ENCODE measurements around the gene PODXL. TPM values are rescaled to one million over a fixed set of nuclear protein-coding genes. Genes with fewer than 3 reads are reported as not detected.

Gene PODXL
- total and polyA plus RNA-seq, 8 donors = 23.0 to 71.5 (median 35.9) TPM

GRCh38 chr7:131504157-131504899 lies 52.1 kb downstream of the PODXL start:
- intact Hi-C loops (cut with DNase I) = loop anchor here in 1 of 3 donors (10.0 kb wide), 1 partner anchor 150 kb away; no protein-coding TSS in a partner anchor

GRCh38 chr7:131503639-131504038 lies 52.8 kb downstream of the PODXL start:
- H3K27ac ChIP-seq = no peak overlapping the region
- WGBS, 2 donors = 47 to 53% methylated on average over 6 of the region's 6 CpGs
- FAIRE-seq = no peak

More at GRCh38 chr7:131504157-131504899, 52.1 kb downstream of the PODXL start:
- TF ChIP-seq, protein P1, sequence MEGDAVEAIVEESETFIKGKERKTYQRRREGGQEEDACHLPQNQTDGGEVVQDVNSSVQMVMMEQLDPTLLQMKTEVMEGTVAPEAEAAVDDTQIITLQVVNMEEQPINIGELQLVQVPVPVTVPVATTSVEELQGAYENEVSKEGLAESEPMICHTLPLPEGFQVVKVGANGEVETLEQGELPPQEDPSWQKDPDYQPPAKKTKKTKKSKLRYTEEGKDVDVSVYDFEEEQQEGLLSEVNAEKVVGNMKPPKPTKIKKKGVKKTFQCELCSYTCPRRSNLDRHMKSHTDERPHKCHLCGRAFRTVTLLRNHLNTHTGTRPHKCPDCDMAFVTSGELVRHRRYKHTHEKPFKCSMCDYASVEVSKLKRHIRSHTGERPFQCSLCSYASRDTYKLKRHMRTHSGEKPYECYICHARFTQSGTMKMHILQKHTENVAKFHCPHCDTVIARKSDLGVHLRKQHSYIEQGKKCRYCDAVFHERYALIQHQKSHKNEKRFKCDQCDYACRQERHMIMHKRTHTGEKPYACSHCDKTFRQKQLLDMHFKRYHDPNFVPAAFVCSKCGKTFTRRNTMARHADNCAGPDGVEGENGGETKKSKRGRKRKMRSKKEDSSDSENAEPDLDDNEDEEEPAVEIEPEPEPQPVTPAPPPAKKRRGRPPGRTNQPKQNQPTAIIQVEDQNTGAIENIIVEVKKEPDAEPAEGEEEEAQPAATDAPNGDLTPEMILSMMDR (IDR thresholded peaks at IDR 0.05) = no peak
- Histone ChIP-seq H3K9me3 (no peaks in the 10 kb centered on the region), H3K4me3 (no peak overlapping the region), H3K27me3 (no peaks in the 10 kb centered on the region), H3K27ac (no peak overlapping the region), H3K4me1 (peaks cover 0 to 5% (median 0%) of the 10 kb centered on the region in 3 donors), H3K36me3 (peaks cover 0 to 40% (median 0%) of the 10 kb centered on the region in 3 donors)
- 85 to 87% methylated on average over 14 of the region's 14 CpGs for WGBS, 2 donors
- ATAC-seq = no peak
- no peak for FAIRE-seq
- no peak for DNase-seq

DNA sequence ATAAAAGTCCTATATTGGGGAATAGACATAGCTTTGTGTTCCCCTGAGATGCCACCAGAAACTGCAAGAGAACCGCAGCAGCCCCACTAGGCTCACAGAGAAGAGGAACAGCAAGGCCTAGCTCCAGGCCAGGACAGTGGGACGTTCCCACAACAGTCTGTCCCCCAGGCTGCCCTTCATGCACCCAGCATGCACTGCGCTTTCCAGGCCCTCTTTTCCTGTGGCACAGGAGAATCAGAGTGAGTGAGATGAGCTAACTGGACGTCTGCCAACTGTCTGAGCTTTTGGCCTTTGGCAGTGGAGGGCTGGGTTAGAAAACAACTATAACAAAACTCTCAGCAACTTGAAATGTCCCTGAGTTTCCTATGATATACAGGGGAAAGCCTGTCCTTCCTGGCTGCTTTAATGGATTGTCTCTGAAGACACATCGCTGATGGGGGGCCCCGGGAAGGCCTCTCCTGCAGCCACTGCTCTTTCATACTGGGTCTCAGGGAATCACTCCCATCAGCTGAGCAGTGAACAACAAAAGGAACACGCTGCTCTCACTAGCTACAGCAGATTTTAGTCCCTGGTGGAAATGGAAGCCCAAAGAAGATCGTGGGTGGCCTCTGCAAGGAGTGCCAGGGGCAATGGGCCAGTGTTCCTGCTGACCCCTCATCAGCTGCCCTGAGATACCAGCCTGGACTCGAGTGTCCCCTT lies 53.5 kb downstream of the PODXL start:
- 76 to 79% methylated on average over 9 of the region's 9 CpGs for WGBS, 2 donors
- no peaks in the 10 kb centered on the region for H3K9me3 ChIP-seq
- TF ChIP-seq, protein P1 (IDR thresholded peaks at IDR 0.05) = no peak
- no peak overlapping the region for H3K4me3 ChIP-seq
- DNase-seq = no peak
- H3K36me3 ChIP-seq = peaks cover 0 to 40% (median 0%) of the 10 kb centered on the region in 3 donors
- FAIRE-seq = no peak
- no peak overlapping the region for H3K27ac ChIP-seq
- H3K27me3 ChIP-seq = no peaks in the 10 kb centered on the region
- no peak for ATAC-seq
- intact Hi-C loops (cut with DNase I) = loop anchor here in 1 of 3 donors (10.0 kb wide), 1 partner anchor 152 kb away; no protein-coding TSS in a partner anchor
- H3K4me1 ChIP-seq = peaks cover 0 to 5% (median 0%) of the 10 kb centered on the region in 3 donors

More at GRCh38 chr7:131503639-131504038, 52.8 kb downstream of the PODXL start:
- H3K36me3 ChIP-seq = peaks cover 0 to 40% (median 0%) of the 10 kb centered on the region in 3 donors
- DNase-seq (no peak), ATAC-seq (no peak)
- H3K4me1 ChIP-seq = peaks cover 0 to 3% (median 0%) of the 10 kb centered on the region in 3 donors
- no peaks in the 10 kb centered on the region for H3K27me3 ChIP-seq
- intact Hi-C loops (cut with DNase I) = loop anchor here in 1 of 3 donors (10.0 kb wide), 1 partner anchor 151 kb away; no protein-coding TSS in a partner anchor
- H3K9me3 ChIP-seq = no peaks in the 10 kb centered on the region
- no peak overlapping the region for H3K4me3 ChIP-seq
- TF ChIP-seq, protein P1 (IDR thresholded peaks at IDR 0.05) = no peak

- H3K9me3 ChIP-seq = no peaks in the 10 kb centered on the region
- WGBS, 2 donors = 83 to 85% methylated on average over 14 of the region's 14 CpGs
- H3K4me1 ChIP-seq = peaks cover 0 to 6% (median 0%) of the 10 kb centered on the region in 3 donors
- DNase-seq (no peak), FAIRE-seq (no peak), ATAC-seq (peak in 1 of 4 donors; percentile 3)
- no peak overlapping the region for H3K4me3 ChIP-seq
- H3K27me3 ChIP-seq = no peaks in the 10 kb centered on the region
- peaks cover 0 to 40% (median 0%) of the 10 kb centered on the region in 3 donors for H3K36me3 ChIP-seq
- TF ChIP-seq, protein P1 (IDR thresholded peaks at IDR 0.05) = no peak
- intact Hi-C loops (cut with DNase I) = loop anchor here in 1 of 3 donors (10.0 kb wide), 1 partner anchor 153 kb away; no protein-coding TSS in a partner anchor
- no peak overlapping the region for H3K27ac ChIP-seq
Observed at GRCh38 chr7:131501930-131502685, 54.3 kb downstream of the PODXL start.
